GM18508 (cell line): ENCODE data around the gene CD163L1.

ENCODE experiments used
- ATAC-seq: cut with Tn5 transposase; IDR thresholded peaks from one replicate; pipeline ENCODE4 v1.9.1; 2021; ENCODE audit warnings: moderate number of reproducible peaks; ENCODE audit not compliant: insufficient read depth, unreplicated experiment

Gene CD163L1

DNA sequence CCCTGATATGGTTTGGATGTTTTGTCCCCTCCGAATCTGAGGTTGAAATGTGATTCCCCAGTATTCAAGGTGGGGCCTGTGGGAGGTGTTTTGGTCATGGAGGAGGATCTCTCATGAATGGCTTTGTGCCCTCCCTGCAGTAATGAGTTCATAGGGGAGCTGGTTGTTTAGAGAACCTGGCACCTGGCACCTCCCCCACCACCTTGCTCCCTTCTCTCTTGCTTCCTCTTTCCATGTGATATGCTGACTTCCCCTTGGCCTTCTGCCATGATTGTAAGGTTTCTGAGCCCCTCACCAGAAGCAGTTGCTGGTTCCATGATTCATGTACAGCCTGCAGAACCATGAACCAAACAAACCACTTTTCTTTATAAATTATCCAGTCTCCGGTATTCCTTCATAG is 32.6 kb downstream of the CD163L1 start:
- no peak for ATAC-seq

DNA sequence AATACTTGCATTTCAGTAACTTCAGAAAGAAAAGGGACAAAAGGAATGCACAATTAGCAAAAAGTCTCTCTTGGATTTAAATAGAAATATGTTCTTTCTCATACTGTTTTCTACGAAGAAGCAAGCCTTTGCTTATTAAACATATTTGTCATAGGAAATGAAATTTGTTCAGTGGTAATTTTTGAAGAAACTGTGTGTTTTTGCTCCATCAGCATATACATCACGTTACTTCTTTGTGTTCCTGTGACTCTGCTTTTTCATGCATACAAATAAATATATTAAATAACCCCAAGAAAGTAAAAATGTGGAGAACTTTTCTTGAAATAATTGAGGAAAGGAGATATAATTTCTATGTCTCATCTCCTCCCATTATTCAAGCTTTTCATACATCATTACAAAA is 39.7 kb downstream of the CD163L1 start:
- ATAC-seq: no peak

DNA sequence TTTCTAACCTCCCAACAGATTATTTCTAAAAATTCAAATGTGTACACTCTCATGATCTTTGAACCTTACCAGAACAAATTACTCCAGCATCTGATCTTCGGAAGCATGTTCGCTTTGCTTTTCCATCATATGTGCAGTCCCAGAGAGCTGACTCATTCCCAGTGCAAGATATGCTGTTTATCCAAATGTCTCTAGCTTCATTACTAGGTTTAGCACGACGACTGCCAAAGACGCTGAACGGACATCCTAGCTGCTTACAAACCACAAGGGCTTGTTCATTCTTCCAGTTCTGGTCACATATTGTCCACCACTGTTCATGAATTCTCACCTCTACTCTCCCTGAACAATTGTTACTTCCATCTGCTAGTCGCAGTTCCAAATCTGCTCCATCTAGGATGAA is 40.5 kb downstream of the CD163L1 start:
- ATAC-seq: no peak

DNA sequence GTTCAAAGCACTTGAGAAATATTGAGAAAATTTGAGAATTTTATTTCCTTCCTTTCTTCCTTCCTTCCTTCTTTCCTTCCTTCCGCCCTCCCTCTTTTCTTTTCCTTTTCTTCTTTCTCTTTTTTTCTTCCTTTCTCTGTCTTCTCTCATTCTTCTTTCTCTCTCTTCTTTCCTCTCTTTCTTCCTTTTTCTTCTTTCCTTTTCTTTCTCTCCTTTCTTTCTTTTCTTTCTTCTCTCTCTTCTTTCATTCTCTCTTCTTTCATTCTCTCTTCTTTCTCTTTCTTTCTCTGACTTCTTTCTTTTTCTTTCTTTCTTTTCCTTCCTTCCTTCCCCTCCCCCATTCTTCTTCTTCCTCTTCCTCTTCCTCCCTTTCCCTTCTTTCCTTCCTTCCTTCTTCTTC is 44.9 kb downstream of the CD163L1 start:
- ATAC-seq: no peak

DNA sequence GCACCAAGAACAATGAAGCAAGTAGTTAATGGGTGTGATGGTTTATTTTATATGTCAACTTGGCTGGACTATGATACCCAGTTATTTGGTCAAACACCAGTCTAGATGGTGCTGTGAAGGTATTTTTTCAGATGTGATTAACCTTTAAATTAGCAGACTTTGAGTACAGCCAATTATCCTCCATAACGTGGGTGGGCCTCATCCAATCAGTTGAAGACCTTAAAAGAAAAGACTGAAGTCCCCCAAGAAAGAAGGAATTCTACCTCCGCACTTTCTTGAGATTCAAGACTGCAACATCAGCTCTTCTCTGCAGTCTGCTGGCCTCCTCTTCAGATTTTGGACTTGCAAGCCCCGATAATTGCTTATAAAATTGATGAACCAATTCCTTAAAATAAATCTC is 47.5 kb downstream of the CD163L1 start:
- ATAC-seq: no peak

DNA sequence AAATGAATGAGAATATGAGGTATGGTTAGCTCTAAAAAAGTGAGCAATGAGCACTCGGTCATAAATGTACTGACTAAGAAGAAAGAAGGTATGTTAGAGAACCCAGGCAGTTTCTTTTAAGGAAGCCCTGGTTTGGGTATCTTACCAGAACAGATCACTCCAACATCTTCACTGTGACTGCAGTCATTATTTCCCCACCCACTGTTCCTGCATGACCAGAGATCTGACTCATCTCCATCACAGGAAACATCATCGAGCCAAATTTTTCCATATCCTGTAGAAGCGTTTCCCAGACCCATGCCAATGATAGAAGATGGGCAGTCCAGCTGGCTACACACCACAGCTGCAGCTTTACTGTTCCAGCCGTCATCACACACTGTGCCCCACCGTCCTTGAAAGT is 48.0 kb downstream of the CD163L1 start:
- ATAC-seq: no peak

DNA sequence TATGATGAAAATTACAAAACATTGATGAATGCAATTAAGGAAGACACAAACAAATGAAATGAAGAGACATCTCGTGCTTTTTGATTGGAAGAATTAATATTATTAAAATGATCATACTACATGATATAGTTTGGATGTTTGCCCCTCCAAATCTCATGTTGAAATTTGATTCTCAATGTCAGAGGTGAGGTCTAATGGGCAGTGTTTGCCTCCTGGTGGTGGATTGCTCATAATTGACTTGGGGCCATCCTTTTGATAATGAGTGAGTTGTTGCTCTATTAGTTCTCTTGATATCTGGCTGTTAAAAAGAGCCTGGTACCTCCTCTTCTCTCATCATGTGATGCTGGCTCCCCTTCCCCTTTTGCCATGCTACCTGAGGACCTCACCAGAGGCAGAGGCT is 56.7 kb downstream of the CD163L1 start:
- no peak for ATAC-seq

DNA sequence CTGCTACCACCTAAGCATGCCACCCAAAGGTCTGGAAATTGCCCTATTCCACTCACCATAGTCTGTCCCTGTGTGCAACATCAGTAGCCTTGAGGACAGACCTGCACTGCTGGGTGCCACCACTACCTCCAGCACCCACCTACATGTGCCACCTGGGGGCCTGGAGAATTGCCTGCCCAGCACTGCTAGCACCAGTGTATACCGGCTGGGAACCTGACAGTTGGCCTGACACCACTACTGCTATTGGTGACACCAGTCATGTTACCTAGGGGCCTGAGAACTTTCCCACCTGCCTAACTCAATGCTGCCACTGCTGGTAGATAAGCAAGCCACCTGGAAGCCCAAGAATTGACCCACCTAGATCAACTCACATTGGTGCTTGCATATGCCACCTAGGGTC is 60.8 kb downstream of the CD163L1 start:
- no peak for ATAC-seq

DNA sequence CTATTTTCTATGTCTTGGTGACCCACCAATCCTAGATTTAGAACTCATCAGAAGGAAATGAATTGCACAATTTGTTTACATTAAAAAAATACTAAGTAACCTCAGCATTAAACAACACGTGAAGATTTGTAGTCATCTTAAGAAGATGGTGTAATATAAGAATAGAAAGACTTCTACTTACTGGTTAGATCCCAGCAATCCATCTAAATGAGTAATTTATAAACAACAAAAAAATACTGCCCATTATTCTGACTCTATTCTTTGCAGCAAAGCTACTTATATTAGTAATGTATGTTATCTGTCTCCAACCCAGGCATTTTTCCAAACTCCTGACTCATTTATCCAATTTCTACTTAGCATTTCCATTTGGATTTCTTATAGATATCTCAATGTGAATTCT is 67.8 kb downstream of the CD163L1 start:
- ATAC-seq: no peak

DNA sequence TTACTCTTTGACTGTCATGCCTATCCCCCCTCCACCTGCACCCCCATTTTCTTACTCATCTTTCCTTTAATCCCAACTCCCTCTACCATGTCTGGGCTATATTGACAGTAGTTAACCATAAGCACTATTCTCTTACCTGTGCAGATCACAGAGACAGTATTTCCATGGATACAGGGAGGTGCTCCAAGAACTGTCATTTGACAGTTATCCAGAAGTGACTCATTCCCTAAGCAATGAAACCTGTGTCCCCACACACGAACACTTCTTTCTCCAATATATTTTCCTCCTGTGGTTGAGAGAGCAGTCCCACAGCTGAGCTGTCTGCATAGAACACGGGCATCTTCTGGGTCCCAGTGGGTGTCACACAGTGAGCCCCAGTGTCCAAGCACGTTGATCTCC is 68.8 kb downstream of the CD163L1 start:
- no peak for ATAC-seq

DNA sequence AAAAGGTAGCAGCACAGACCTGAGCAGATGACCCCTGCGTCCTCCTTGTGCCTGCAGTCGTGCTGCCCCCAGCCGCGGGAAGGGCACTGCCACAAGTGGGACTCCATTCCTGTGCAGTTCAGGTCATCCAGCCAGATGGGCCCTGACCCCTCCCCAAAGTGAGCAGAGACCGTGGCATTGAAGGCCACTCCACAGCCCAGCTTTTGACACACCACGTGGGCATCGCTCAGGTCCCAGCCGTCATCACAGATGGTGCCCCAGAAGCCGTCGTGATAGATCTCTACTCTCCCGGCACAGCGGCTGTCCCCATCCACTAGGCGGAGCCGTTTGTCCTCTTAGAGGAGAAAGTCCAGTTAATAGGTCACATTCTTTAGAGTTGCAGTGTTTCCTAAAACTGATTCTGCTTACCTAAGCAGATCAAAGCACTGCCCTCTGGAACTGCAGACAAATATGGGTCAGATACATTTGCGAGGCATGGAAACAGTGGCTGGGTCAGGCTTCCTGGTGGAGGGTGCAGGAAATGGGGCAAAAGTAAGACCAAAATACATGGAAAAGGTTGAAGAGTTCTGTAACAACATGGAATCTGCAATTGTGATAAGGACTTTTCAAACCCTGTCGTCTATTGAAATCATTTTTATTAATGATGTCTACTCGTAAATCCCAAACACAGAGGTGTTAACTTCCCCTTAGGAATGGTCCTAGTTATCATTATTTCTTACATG is 69.4 kb downstream of the CD163L1 start:
- ATAC-seq: no peak

DNA sequence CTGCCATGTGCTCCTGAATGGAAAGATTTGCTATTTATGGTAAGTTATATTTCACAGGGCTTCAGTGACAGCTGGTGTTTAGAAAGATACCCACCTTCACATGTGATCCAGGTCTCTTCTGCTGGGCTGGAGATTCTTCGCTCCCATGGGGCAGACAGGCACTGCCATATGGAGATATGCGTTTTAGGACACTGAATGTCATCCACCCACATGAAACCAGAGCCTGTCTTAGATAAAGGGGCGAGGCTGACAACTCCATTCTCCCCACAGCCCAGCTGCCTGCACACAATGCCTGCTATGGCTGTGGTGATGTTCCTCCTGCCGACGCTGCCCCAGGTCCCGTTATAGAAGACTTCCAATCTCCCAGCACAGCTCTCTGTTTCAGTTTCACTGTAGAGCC is 70.7 kb downstream of the CD163L1 start:
- ATAC-seq: no peak

DNA sequence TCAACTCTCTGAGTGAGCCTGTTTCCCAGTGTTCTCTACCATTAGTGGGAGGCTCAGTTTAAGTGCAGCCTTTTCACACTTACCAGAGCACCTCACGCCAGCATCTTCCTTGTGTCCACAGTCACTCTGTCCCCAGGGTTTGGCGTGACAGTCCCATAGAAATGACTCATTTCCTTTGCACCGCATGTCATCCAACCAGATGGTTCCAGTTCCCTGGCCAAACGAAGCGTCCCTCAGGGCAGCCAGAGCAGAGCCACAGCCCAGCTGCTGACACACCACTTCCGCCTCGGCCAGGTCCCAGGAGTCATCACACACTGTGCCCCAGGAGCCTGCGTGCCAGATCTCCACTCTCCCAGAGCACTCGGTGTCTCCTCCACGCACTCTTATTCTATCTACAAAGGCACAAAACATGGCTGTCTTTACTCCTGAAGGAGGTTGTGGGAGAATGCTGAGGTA is 74.7 kb downstream of the CD163L1 start:
- no peak for ATAC-seq

DNA sequence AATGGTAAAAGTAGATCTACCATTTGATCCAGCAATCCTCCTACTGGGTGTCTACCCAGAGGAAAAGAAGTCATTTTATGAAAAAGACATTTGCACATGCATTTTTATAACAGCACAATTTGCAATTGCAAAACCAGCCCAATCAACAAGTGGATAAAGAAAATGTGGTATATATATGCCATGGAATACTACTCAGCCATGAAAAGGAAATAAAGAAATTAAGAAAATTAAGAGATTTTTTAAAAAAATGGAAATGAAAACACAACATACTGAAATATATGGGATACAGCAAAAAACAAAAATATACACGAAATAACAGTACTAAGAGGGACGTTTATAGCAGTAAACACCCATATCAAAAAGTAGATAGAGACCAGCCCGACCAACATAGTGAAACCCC is 81.2 kb downstream of the CD163L1 start:
- no peak for ATAC-seq

DNA sequence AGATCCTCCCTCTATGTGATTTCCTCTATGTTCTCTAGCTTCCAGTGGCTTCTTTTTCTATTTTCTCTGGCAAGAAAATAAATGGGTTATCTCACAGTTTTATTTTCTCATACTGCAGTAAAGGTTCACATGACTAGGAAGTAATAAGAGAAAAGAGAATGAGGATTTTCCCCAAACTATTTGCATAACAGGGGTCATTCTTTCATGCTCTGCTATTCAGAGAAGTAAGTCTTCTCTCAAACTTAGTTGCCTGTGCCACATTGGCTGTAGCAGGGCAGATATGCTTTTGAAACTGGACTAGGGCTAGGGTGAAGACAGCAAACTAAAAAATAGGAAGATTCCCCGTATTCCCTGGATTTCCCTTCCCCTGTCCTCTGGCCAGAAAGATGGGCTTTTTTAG is 82.7 kb downstream of the CD163L1 start:
- no peak for ATAC-seq

DNA sequence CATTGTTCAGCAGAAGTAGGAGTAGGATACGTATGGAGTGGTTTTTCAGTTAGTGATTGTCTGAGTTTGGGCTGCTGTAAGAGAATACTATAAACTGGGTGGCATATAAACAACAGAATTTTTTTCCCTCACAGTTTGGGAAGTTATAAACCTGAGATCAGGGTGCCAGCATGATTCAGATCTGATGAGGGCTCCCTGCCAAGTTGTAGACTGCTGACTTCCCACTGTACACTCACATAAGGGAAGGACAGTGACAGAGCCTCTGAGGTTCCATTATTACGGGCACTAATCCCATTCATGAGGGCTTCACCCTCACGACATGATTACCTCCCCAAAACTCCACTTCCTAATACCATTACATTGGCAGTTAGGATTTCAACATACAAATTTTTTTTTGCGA is 89.4 kb downstream of the CD163L1 start:
- ATAC-seq: no peak

DNA sequence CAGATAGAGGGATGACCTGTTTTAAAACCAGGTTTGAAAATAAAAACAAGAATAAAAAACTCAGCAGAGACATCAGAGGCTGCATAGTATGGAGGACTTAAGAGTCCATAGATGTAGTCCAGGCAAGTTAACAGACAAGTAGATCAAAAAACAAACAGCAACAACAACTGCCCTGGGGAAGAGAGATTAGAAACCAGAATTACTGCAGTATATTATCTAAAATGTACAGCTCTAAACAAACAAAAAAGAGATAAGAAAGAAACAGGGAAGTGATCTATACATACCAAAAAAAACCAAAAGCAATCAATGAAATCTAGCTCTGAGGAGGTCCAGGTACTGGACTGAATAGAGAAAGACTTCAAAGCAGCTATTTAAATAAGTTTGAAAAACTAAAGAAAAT is 91.3 kb downstream of the CD163L1 start:
- no peak for ATAC-seq

DNA sequence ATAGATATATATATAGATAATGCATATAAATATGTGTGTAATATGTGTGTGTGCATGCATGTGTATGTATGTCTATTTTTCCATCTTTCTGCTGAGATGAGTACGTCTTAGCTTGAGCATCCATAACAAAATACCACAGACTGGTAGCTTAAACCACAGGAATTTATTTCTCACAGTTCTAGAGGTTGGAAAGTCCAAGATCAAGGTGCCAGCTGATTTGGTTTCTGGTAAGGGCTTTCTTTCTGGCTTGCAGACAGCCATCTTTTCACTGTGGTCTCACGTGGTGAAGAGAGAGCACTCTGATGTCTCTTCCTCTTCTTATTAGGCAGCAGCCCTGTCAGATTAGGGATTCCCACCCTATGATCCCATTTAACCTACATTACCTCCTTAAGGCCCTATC is 92.8 kb downstream of the CD163L1 start:
- ATAC-seq: no peak

DNA sequence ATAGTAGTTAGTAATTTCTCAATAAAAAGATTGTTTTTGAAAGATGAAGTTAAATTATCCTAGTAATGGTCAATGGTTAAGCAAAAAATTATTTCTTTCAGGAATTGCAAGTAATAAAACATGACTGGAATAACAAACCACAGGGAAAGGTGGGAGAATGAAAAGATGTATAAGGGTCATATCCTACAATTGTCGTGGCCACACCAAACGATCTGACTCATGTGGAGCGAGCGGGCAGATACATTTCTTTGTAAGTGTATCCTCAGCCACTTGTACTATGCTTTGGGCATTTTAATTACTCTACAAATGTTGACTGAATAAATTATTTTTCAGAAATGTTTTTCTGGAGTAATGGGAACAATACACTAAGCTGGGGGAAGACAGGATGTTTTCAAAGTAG is 94.5 kb downstream of the CD163L1 start:
- no peak for ATAC-seq

DNA sequence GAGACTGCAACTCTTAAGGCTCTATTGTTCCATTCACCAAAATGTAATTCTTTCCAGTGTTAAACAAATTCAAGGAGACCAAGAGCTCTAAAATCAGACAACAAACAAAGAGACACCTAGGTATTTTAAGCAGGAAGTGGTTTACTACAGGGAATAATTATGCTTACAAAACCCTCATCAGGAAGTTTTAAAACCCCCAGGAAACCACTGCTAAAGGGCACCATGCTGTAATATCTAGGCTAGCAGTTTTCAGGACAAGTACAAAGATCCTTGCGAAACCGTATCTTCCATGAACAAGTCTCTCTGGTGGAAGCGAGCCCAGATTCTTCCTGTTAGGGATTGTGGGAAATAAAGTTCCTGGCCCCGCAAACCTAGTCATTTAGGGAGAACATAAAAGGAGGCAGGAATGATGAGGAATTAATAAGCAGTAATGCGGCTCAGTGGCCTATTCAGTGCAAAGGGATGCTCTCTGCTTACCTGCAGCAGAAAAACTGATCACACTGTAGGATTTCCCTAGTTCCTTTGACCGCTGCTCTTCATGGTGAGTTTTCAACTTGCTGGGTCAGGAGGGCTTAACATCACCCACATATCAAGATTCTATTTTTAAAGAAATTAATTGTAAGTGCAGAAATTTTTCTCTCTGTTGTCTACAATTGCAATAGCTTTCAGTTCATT is 97.3 kb downstream of the CD163L1 start:
- no peak for ATAC-seq

DNA sequence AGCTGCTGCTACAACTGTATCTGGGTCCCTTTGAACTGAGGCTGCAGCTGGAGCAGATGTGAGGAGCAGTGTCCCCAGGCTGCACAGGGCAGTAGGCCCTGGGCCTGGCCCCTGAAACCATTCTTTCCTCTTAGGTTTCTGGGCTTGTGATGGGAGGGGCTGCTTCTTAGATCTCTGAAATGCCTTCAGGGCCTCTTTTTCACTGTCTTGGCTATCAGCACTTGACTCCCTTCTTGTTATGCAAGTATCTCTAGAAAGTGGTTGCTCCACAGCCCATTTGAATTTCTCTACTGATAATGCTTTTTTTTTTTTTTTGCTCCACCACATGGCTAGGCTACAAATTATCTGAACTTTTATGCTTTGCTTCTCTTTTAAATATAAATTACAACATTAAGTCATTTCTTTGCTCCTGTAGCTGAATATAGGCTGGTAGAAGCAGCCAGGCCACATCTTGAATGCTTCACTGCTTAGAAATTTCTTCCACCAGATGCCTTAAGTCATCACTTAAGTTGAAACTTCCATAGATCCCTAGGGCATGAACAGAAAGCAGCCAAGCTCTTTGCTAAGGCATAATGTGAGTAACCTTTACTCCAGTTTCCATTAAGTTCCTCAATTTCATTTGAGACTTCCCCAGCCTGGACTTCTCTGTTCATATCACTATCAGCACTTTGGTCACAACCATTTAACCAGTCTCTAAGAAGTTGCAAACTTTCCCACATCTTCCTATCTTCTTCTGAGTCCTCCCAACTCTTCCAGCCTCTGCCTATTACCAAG is 98.9 kb downstream of the CD163L1 start:
- no peak for ATAC-seq
